ENCODE measurements around the gene ZNF221.
"Not testable (repeated sequence)": the region's sequence is repeated elsewhere in the genome, so short reads cannot be mapped to it uniquely, and the experiment has no call there.

The ZNF221 gene

GRCh38 chr19:43950834-43951645 is at the start of gene ZNF221:
TSS of gene ZNF221 (plus strand) at chr19:43951228. CDS start at chr19:43962727, 11,499 bp downstream.
- DNase-seq (ENCODE audit: low read depth): peak; percentile 96
- peak within 1 kb of the TSS; percentile 80 for H3K4me3 ChIP-seq (ENCODE audit: low read depth, low read length)

- peak; percentile 61 for DNase-seq (ENCODE audit: low read depth)
- H3K4me3 ChIP-seq (ENCODE audit: low read depth, low read length): peak overlapping the region; percentile 69
Observed at GRCh38 chr19:43901395-43902390, 49.3 kb upstream of the ZNF221 start.

DNA sequence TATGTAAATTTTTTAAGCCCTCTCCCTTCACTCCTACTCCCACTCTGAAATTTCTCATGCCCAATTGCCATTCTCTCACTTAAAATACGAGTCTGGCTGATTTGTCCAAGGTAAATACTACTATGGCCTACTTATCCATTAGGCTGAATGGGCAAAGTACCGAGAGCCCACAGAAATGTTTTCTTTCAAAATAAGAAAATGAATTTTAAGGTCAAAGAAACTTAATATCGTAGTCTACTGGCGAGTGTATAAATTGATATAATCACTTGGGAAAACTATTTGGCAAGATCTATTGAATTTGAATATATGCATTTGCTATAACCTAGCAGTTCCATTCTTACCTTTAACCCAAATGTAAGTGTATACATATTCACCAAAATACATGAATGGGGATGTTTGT is 48.6 kb upstream of the ZNF221 start:
- H3K4me3 ChIP-seq (ENCODE audit: low read depth, low read length): peak overlapping the region; percentile 69
- no peak for DNase-seq (ENCODE audit: low read depth)

- no peak for DNase-seq (ENCODE audit: low read depth)
- no peak overlapping the region for H3K4me3 ChIP-seq (ENCODE audit: low read depth, low read length)
Observed at GRCh38 chr19:43905897-43906296, 45.1 kb upstream of the ZNF221 start.

GRCh38 chr19:43906774-43907173 is 44.3 kb upstream of the ZNF221 start:
- H3K4me3 ChIP-seq (ENCODE audit: low read depth, low read length): no peak overlapping the region
- no peak for DNase-seq (ENCODE audit: low read depth)

DNA sequence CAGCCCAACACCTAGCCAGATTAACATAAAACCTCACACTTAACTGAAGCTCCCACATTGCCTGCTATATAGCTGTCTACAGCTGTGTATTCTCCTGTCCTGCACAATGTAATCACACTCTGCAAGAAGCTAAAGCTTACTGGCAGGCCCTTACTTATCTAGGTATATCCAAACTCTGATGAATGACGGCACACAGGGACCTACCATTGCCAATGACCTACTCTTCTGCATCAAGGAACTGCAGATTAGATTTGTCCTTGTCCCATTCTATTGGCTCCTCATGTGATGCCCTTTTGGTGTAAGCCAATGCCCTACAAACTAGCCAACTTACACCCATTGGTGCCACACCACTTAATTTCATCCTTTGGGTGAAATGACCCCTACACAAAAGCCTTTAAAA is 42.4 kb upstream of the ZNF221 start:
- DNase-seq (ENCODE audit: low read depth): no peak
- H3K4me3 ChIP-seq (ENCODE audit: low read depth, low read length): no peak overlapping the region

DNA sequence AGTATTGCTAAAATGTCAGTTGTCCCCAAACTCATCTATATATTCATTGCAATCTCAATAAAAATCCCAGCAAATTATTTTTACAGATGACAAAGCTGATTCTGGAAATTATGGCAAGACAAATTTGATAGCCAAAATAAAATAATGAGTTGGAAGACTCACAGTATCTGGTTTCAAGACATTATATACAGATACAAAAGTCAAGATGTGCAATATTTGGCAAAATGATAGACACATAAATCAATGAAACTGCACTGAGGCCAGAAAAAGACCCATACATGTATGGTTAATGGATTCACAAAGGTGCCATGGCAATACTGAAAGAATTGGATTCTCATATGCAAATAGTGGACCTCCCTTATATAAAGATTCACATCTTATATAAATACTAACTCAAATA is 40.1 kb upstream of the ZNF221 start:
- DNase-seq (ENCODE audit: low read depth): no peak

DNA sequence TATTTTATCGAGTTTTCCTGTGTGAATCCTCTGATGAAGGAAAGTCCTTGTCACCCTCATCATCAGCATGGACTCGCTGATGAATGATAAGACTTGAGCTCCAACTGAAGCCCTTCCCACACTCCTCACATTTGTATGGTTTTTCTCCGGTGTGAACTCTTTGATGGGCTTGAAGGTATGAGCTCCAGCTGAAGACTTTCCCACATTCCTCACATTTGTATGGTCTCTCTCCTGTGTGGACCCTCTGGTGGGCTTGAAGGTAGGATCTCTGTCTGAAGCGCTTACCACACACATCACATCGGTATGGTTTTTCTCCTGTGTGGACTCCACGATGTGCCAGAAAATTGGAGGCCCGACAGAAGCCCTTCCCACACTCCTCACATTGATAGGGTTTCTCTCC is 37.6 kb upstream of the ZNF221 start:
- DNase-seq (ENCODE audit: low read depth): no peak
- no peak overlapping the region for H3K4me3 ChIP-seq (ENCODE audit: low read depth, low read length)

More for the DNA sequence above, 40.1 kb upstream of the ZNF221 start:
- no peak overlapping the region for H3K4me3 ChIP-seq (ENCODE audit: low read depth, low read length)

GRCh38 chr19:43914051-43914450 is 37.0 kb upstream of the ZNF221 start:
- no peak for DNase-seq (ENCODE audit: low read depth)
- H3K4me3 ChIP-seq (ENCODE audit: low read depth, low read length): no peak overlapping the region

- DNase-seq (ENCODE audit: low read depth): no peak
- no peak overlapping the region for H3K4me3 ChIP-seq (ENCODE audit: low read depth, low read length)
Observed at GRCh38 chr19:43923875-43924274, 27.2 kb upstream of the ZNF221 start.

GRCh38 chr19:43928820-43929219 is 22.2 kb upstream of the ZNF221 start:
- DNase-seq (ENCODE audit: low read depth): no peak

GRCh38 chr19:43934055-43934984 is 16.7 kb upstream of the ZNF221 start:
- H3K4me3 ChIP-seq (ENCODE audit: low read depth, low read length): peak overlapping the region; percentile 79
- DNase-seq (ENCODE audit: low read depth): no peak

More at GRCh38 chr19:43928820-43929219, 22.2 kb upstream of the ZNF221 start:
- H3K4me3 ChIP-seq (ENCODE audit: low read depth, low read length): no peak overlapping the region

DNA sequence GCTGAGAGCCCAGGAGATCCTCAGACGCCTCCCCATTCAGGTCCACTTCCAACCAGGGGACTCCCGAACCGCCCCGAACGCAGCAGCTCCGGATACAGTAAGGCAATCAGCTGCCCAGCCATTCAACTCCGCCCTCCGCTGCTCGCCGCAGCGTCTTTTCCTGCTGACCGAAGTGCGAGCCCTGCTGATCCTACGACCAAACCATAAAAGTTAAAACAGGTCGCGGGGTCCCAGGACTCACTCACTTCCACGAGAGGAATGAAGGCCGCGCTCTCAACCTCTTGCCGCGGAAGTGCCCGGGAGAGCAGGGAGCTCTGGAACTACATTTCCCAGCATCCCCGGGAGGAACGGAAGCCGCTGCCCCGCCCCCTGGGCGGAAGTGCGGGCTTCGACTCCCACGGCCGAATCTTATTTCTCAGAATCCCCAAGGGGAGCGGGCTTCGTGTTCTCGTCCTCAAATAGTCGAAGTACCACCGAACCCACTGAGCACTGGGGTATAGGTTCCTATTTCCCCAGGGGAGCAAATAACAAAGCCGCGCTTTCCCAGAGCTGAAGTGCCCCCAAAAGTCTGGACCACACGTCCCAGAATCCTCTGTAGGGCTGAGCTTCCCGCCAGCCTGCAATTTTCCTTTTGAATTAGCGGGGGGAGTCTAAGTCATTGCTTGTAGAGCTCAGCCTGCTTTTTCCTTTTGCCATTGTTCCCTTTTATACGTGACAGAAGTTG is 15.9 kb upstream of the ZNF221 start, which contains the start of gene ZNF45:
TSS of gene ZNF45 (minus strand) at position 298 of the 724 bp plus-strand sequence. CDS start 13,097 bp downstream, outside the sequence.
- peak; percentile 60 for DNase-seq (ENCODE audit: low read depth)
- peak within 1 kb of the TSS; percentile 79 for H3K4me3 ChIP-seq (ENCODE audit: low read depth, low read length)

- H3K4me3 ChIP-seq (ENCODE audit: low read depth, low read length): no peak overlapping the region
- no peak for DNase-seq (ENCODE audit: low read depth)
Observed at GRCh38 chr19:43936188-43936587, 14.8 kb upstream of the ZNF221 start.

GRCh38 chr19:43939557-43940260 is 11.3 kb upstream of the ZNF221 start:
- H3K4me3 ChIP-seq (ENCODE audit: low read depth, low read length): no peak overlapping the region
- no peak for DNase-seq (ENCODE audit: low read depth)

- H3K4me3 ChIP-seq (ENCODE audit: low read depth, low read length): no peak overlapping the region
- no peak for DNase-seq (ENCODE audit: low read depth)
Observed at GRCh38 chr19:43940719-43941118, 10.3 kb upstream of the ZNF221 start.

DNA sequence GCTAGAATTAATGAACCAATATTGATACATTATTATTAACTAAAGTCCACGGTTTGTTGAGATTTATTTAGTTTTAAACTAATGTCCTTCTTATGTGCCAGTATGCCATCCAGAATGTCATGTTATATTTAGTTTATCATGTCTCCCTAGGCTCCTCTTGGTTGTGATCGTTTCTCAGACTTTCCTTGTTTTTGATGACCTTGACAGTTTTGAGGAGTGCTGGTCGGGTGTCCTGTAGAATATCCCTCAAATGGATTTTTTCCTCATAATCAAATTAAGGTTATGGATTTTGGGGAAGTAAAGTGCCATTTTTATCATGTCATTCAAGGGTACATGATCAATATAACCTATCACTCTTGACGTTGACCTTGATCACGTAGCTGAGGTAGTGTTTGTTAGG is 9.8 kb upstream of the ZNF221 start:
- no peak overlapping the region for H3K4me3 ChIP-seq (ENCODE audit: low read depth, low read length)
- no peak for DNase-seq (ENCODE audit: low read depth)

GRCh38 chr19:43947412-43947811 is 3.6 kb upstream of the ZNF221 start:
- DNase-seq (ENCODE audit: low read depth); H3K4me3 ChIP-seq (ENCODE audit: low read depth, low read length): not testable (repeated sequence)

All from skeletal muscle cell (primary cell).